Endothelial cell of umbilical vein (primary cell): ENCODE results near the gene TUBB4A. TPM values are rescaled to one million over a fixed set of nuclear protein-coding genes. Genes with fewer than 3 reads are reported as not detected.

ENCODE experiments used
- BruUV-seq: library from RNA; stranded (reverse); fragments of 400-500 nt; replicated peaks from 2 replicates; lab custom pipeline; 2021; lab: Mats Ljungman, UMichigan
- CTCF ChIA-PET: fragments of 300-600, 350-600 bp; sonication (Branson Sonifier 250); formaldehyde crosslinking; loops from one replicate; lab custom pipeline; 2021; ENCODE audit warnings: antibody characterized with exemption, inconsistent platforms; lab: Charles Lee
- POLR2A ChIA-PET: fragments of 300-600, 350-600 bp; sonication (Branson Sonifier 250); formaldehyde crosslinking; loops from one replicate; lab custom pipeline; 2021; ENCODE audit warnings: antibody characterized with exemption, inconsistent platforms; lab: Charles Lee
- DNase-seq: peaks from one replicate; pipeline ENCODE4 v3.0.0-alpha.2; 2011; ENCODE audit warnings: low read depth, low spot score
- FAIRE-seq: peaks from 2 replicates; lab custom pipeline; 2011; peaks lifted over from hg19 to GRCh38; lab: Jason Lieb, UNC
- H2AFZ ChIP-seq: 2 replicates; pipeline ENCODE4 v1.6.0; 2012; ENCODE audit warnings: low read depth, low read length, control low read depth, inconsistent platforms
- H3K27ac ChIP-seq: 2 replicates; pipeline ENCODE4 v1.5.1; 2011; ENCODE audit warnings: low read depth, mild to moderate bottlenecking, control low read depth, low read length, moderate library complexity; ENCODE audit not compliant: insufficient read depth
- H3K27me3 ChIP-seq, 2 experiments: 2 replicates each; pipeline versions ENCODE4 v1.6.0 to v1.6.1; 2011; ENCODE audit warnings: low read length in 2 of 2, mixed read lengths in 1 of 2; ENCODE audit not compliant: control insufficient read depth in 2 of 2, insufficient read depth in 2 of 2
- H3K36me3 ChIP-seq, 2 experiments: 2 replicates in 1 of 2; 3 replicates in 1 of 2; pipeline ENCODE4 v1.5.1; 2011; ENCODE audit warnings: low read length in 2 of 2, mild to moderate bottlenecking in 1 of 2, moderate library complexity in 1 of 2; ENCODE audit not compliant: control insufficient read depth in 2 of 2, insufficient read depth in 2 of 2; ENCODE audit errors: extremely low read depth in 1 of 2
- H3K4me1 ChIP-seq: 3 replicates; pipeline ENCODE4 v1.5.1; 2011; ENCODE audit warnings: mild to moderate bottlenecking, low read length; ENCODE audit not compliant: control insufficient read depth, insufficient read depth; ENCODE audit errors: extremely low read depth
- H3K4me2 ChIP-seq: 2 replicates; pipeline ENCODE4 v1.6.1; 2011; ENCODE audit warnings: low read length, control low read depth, mixed read lengths; ENCODE audit not compliant: insufficient read depth
- H3K4me3 ChIP-seq, 3 experiments: fragments of 200-600 bp in 1 of 3; sonication (generic), shearing (Covaris generic) in 1 of 3; replicated peaks in 1 of 3; 2 replicates each; pipeline ENCODE4 v1.5.1; 2011 to 2016; ENCODE audit warnings: control low read depth in 3 of 3, low read length in 3 of 3, mild to moderate bottlenecking in 2 of 3, inconsistent platforms in 1 of 3, low read depth in 1 of 3, moderate library complexity in 1 of 3; ENCODE audit not compliant: insufficient read depth in 1 of 3
- H3K79me2 ChIP-seq: 2 replicates; pipeline ENCODE4 v1.6.0; 2012; ENCODE audit warnings: low read length, inconsistent platforms; ENCODE audit not compliant: control insufficient read depth, insufficient read depth
- H3K9ac ChIP-seq: replicated peaks from 2 replicates; pipeline ENCODE3; 2011; ENCODE audit warnings: low read length, control low read depth; ENCODE audit not compliant: insufficient read depth; ENCODE audit errors: extremely low read depth
- H3K9me1 ChIP-seq: replicated peaks from 3 replicates; pipeline ENCODE4 v1.6.0; 2011; ENCODE audit warnings: mild to moderate bottlenecking, low read length; ENCODE audit not compliant: control insufficient read depth, insufficient read depth; ENCODE audit errors: extremely low read depth
- H3K9me3 ChIP-seq: replicated peaks from 2 replicates; pipeline ENCODE4 v1.5.1; 2012; ENCODE audit warnings: low read length, inconsistent platforms; ENCODE audit not compliant: control insufficient read depth, insufficient read depth
- H4K20me1 ChIP-seq: replicated peaks from 2 replicates; pipeline ENCODE3; 2011; ENCODE audit warnings: mild to moderate bottlenecking, low read length; ENCODE audit not compliant: control insufficient read depth, insufficient read depth; ENCODE audit errors: extremely low read depth
- CTCF ChIP-seq, 2 donors: IDR thresholded peaks; 1 replicate in 1 of 2; 2 replicates in 1 of 2; pipeline ENCODE4 v1.5.1; 2011; ENCODE audit warnings: low read length in 2 of 2, mild to moderate bottlenecking in 2 of 2, moderate library complexity in 2 of 2, control low read depth in 1 of 2, inconsistent platforms in 1 of 2, low read depth in 1 of 2; ENCODE audit not compliant: insufficient read depth in 1 of 2; ENCODE audit errors: extremely low read depth in 1 of 2
- POLR2AphosphoS5 ChIP-seq: IDR thresholded peaks from 2 replicates; pipeline ENCODE4 v1.6.1; 2012; ENCODE audit warnings: low read depth, mild to moderate bottlenecking, control low read depth, low read length, moderate library complexity; ENCODE audit not compliant: insufficient read depth
- dilution Hi-C: fragments of 300-500 bp; cut with MboI; formaldehyde crosslinking; loops from one replicate; pipeline ENCODE4 v1.15.0; 2019; ENCODE audit warnings: low sequenced_read_pairs; ENCODE audit not compliant: extremely low pct_ligation_motif_present
- intact Hi-C: fragments of 100-400 bp; cut with micrococcal nuclease; formaldehyde crosslinking; loops from one replicate; pipeline ENCODE4 v1.10.0; 2022
- polyA plus RNA-seq, 4 experiments: library from polyadenylated mRNA; depleted of rRNA in 3 of 4; stranded (reverse) in 3 of 4; unstranded in 1 of 4; fragments of >200 nt; gene quantifications; 2 replicates each; pipeline versions ENCODE4 v1.2.1 to v1.2.3, GENCODE V29; 2011 to 2012; ENCODE audit warnings: missing spikeins in 1 of 4
- total RNA-seq: library from RNA; stranded (reverse); gene quantifications from 2 replicates; pipeline ENCODE4 v1.2.3, GENCODE V29; 2021

The TUBB4A gene
- total and polyA plus RNA-seq, 2 donors (not counting 3 experiments of a cell fraction or from before 2014, with no cell fraction given): not detected

- Histone ChIP-seq H3K4me3 (peak overlapping the region; percentile 14 to 53 (median 41)), H3K9me3 (no peaks in the 10 kb centered on the region), H3K79me2 (no peaks in the 10 kb centered on the region), H3K36me3 (no peaks in the 10 kb centered on the region), H4K20me1 (no peaks in the 10 kb centered on the region), H3K27me3 (no peaks in the 10 kb centered on the region), H2AFZ (peak overlapping the region; percentile 90), H3K27ac (peak overlapping the region; percentile 14), H3K9ac (peak overlapping the region; percentile 36), H3K9me1 (no peaks in the 10 kb centered on the region), H3K4me1 (peaks cover 4% of the 10 kb centered on the region), H3K4me2 (peak overlapping the region; percentile 60)
- FAIRE-seq: peak; percentile 77
- TF ChIP-seq CTCF (IDR thresholded peaks at IDR 0.05; ENCODE audit: extremely low read depth in 1 of 2, insufficient read depth in 1 of 2, low read depth in 1 of 2, low read length in 2 of 2) (peak; percentile 97), POLR2AphosphoS5 (no peak)
- dilution Hi-C loops (no loop called here), intact Hi-C loops (loop anchor here (1.0 kb wide), 7 partner anchors 14 to 390 kb away; no protein-coding TSS in a partner anchor)
- DNase-seq: peak; percentile 74
- CTCF ChIA-PET: interaction anchor here (0.6 to 7.3 kb wide), 41 partner anchors 8 to 349 kb away, joined by 3 to 100 read pairs (median 4); partner anchors contain the start of genes DENND1C, GPR108, KHSRP and SLC25A23
- BruUV-seq: no TSS peak
- POLR2A ChIA-PET: interaction anchor here (0.7 to 1.6 kb wide), 4 partner anchors 7 to 117 kb away, joined by 4 to 10 read pairs (median 6); partner anchors contain the start of genes KHSRP and TNFSF9
Observed at GRCh38 chr19:6516659-6517291, 14.7 kb upstream of the TUBB4A start.
